Activated CD8-positive, alpha-beta T cell treated with anti-CD3 and anti-CD28 coated beads for 36 hours (primary cell): Measurements from ENCODE around the gene ARHGAP22. TPM values are rescaled to one million over a fixed set of nuclear protein-coding genes. Genes with fewer than 3 reads are reported as not detected.

ENCODE experiments used
- ATAC-seq: fragments of 200-7000 bp; cut with Tn5 transposase; one replicate; pipeline ENCODE4 v1.10.0; 2021; ENCODE audit warnings: mild to moderate bottlenecking, moderate library complexity
- CTCF ChIA-PET: fragments of 350-600 bp; sonication (Branson Sonifier 250); formaldehyde crosslinking; loops from one replicate; lab custom pipeline; 2021; ENCODE audit warnings: antibody characterized with exemption; lab: Charles Lee
- POLR2A ChIA-PET: fragments of 350-600 bp; sonication (Branson Sonifier 250); formaldehyde crosslinking; loops from one replicate; lab custom pipeline; 2021; ENCODE audit warnings: antibody characterized with exemption; lab: Charles Lee
- DNase-seq: peaks from one replicate; pipeline ENCODE4 v3.0.0-alpha.2; 2020
- H3K27ac Mint-ChIP-seq: one replicate; pipeline ENCODE4 v1.8.0; 2021; ENCODE audit warnings: mild to moderate bottlenecking, mixed read lengths
- H3K27me3 Mint-ChIP-seq: one replicate; pipeline ENCODE4 v1.8.0; 2021; ENCODE audit warnings: mixed read lengths
- H3K36me3 Mint-ChIP-seq: one replicate; pipeline ENCODE4 v1.8.0; 2021; ENCODE audit warnings: low read depth, mixed read lengths
- H3K4me1 Mint-ChIP-seq: one replicate; pipeline ENCODE4 v1.8.0; 2021; ENCODE audit warnings: low read depth, mixed read lengths
- H3K4me3 Mint-ChIP-seq: one replicate; pipeline ENCODE4 v1.8.0; 2021; ENCODE audit warnings: mild to moderate bottlenecking, moderate library complexity, mixed read lengths
- H3K9me3 Mint-ChIP-seq: one replicate; pipeline ENCODE4 v1.8.0; 2021; ENCODE audit warnings: mixed read lengths
- intact Hi-C: fragments of 100-400 bp; cut with micrococcal nuclease; formaldehyde crosslinking; loops from one replicate; pipeline ENCODE4 v1.10.0; 2022
- total RNA-seq, 2 experiments: library from RNA; stranded (reverse); gene quantifications; one replicate each; pipeline ENCODE4 v1.2.3, GENCODE V29; 2021
- TF ChIP-seq, protein P1 (sequence below): fragments of 200-600 bp; IDR thresholded peaks from one replicate; pipeline ENCODE4 v1.8.0; 2022; ENCODE audit warnings: antibody characterized with exemption, mild to moderate bottlenecking

The ARHGAP22 gene
- total RNA-seq, 2 experiments from 2014 or later: not detected

DNA sequence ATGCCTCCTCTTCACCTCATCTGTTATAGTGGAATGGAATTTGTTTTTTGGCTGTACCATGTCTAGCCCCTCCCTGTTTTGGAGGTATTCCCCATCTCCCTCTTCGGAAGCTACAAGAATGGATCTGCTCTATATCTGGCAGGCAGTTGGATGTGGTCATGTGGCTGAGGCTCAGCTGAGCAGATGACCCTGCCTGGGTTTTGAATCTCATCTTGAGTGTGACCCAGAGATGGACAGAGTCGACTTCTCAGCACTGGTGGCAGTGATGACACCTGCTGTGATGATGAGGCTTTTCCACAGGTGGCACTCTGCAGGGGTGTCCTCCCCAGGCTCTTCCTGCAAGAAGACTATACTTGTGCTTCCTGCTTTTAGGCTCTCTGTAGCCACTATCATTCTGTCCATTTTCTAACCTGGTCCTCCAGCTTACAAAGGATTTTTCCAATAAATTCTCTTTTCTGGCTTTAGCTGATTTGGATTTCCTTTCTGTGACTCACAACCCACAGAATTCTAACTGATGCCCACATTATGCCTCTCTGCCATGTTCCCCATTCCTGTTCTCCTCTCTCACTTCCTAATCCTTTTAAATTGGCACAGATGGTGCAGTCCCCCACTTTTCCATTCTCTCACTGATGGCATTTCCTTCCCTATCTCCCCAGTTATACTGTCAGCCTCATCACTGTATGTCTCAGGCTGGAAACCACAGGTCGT is 7.5 kb upstream of the ARHGAP22 start:
- Mint-ChIP-seq H3K36me3 (no peaks in the 10 kb centered on the region), H3K27ac (no peak overlapping the region), H3K9me3 (peaks cover 3% of the 10 kb centered on the region), H3K4me3 (no peak overlapping the region), H3K4me1 (no peaks in the 10 kb centered on the region), H3K27me3 (peaks cover 14% of the 10 kb centered on the region)
- TF ChIP-seq, protein P1, sequence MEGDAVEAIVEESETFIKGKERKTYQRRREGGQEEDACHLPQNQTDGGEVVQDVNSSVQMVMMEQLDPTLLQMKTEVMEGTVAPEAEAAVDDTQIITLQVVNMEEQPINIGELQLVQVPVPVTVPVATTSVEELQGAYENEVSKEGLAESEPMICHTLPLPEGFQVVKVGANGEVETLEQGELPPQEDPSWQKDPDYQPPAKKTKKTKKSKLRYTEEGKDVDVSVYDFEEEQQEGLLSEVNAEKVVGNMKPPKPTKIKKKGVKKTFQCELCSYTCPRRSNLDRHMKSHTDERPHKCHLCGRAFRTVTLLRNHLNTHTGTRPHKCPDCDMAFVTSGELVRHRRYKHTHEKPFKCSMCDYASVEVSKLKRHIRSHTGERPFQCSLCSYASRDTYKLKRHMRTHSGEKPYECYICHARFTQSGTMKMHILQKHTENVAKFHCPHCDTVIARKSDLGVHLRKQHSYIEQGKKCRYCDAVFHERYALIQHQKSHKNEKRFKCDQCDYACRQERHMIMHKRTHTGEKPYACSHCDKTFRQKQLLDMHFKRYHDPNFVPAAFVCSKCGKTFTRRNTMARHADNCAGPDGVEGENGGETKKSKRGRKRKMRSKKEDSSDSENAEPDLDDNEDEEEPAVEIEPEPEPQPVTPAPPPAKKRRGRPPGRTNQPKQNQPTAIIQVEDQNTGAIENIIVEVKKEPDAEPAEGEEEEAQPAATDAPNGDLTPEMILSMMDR: no peak
- CTCF ChIA-PET: interaction anchor here (8.7 kb wide), 1 partner anchor 45 kb away, joined by 91 read pairs; no protein-coding TSS in a partner anchor
- DNase-seq (no peak), ATAC-seq (no peak)
- intact Hi-C loops: no loop called here
- POLR2A ChIA-PET: no interaction called here

DNA sequence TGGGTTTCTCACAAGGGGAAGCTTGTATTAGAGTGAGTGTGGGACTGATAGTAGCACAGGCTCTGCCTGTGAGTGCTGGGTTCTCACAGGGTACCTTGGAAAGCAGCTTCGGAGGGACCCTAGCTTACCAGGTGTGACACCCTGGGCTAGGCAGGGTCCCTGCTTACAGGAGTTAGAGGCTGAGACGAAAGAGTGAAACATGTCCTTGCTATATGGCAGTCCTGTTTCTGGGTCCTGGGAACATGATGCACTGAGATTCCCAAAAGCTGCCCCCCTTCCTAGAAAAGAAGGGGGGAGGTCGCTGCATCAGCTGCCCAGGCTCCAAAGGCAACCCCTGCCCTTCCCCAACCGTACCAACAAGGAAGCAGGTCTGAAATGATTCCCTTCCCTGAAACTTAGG is 6.3 kb upstream of the ARHGAP22 start:
- Mint-ChIP-seq H3K27me3 (peaks cover 22% of the 10 kb centered on the region), H3K4me1 (no peaks in the 10 kb centered on the region), H3K4me3 (no peak overlapping the region), H3K27ac (no peak overlapping the region), H3K9me3 (peaks cover 3% of the 10 kb centered on the region), H3K36me3 (no peaks in the 10 kb centered on the region)
- CTCF ChIA-PET: interaction anchor here (1.1 to 8.7 kb wide), 2 partner anchors 12 to 46 kb away, joined by 3 to 91 read pairs; no protein-coding TSS in a partner anchor
- POLR2A ChIA-PET: no interaction called here
- DNase-seq (no peak), ATAC-seq (no peak)
- intact Hi-C loops: no loop called here
- TF ChIP-seq, protein P1: no peak

DNA sequence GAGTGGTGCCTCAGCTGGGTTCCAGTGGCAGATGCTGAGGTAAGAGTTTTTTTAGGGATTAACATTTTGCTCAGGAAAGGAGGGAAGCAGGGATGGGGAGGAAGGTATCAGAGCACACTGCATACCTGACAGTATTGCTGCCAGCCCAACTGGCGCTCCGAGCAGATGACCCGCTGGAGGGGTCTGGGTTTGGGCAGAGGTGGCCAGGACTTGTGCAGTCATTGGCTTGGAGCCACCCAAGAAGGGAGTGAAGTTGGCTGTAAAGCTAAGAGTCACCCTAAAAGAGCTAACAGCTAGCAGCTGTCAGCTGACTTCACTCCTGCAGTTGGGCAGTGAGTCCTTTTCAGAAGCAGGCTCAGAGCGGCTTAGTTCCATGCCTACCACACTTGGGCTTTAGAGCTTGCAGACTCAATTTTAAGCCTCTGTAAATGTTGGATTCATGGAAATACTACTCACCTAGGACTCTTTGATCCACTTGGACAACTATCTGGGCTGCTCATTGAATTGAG is 5.8 kb upstream of the ARHGAP22 start:
- CTCF ChIA-PET: interaction anchor here (1.1 to 8.7 kb wide), 2 partner anchors 12 to 47 kb away, joined by 3 to 91 read pairs; no protein-coding TSS in a partner anchor
- Mint-ChIP-seq H3K4me3 (no peak overlapping the region), H3K27ac (no peak overlapping the region), H3K4me1 (no peaks in the 10 kb centered on the region), H3K36me3 (no peaks in the 10 kb centered on the region), H3K27me3 (peaks cover 24% of the 10 kb centered on the region), H3K9me3 (peaks cover 2% of the 10 kb centered on the region)
- ATAC-seq (no peak), DNase-seq (no peak)
- intact Hi-C loops: no loop called here
- TF ChIP-seq, protein P1: no peak
- POLR2A ChIA-PET: no interaction called here

DNA sequence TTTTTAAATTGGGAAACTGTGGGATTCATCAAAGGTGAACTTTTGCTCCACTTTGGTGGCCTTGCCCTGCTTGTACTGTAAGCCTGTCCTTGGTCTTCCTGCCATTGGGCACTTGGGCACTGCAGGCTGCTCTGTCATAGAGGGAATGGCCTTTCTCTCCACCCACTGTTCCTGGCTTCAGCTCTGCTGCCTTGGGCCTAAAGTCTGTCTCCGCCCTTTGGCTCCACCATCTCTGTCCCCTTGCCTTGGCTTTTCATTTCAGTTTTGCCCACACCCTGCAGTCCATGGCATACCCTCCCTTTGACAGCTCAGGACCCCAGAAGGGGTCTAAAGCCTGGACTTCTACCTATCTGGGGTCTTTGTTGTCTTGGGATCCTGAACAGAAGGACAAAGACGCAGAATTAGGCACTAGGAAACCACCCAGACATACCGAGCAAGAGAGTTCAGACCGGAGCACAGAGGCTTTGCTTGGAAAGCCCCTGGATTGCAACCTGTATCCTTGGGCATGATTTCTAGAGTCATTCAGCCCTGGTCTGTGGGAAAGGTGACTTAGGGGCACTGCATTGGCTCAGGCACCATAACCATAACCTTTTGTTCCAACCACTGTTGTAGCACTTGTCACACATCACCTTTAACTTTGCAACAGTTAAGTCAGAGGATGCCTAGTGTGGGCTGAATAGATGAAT is 5.2 kb upstream of the ARHGAP22 start:
- no peaks in the 10 kb centered on the region for H3K9me3 Mint-ChIP-seq
- H3K36me3 Mint-ChIP-seq: no peaks in the 10 kb centered on the region
- H3K4me3 Mint-ChIP-seq: no peak overlapping the region
- peaks cover 2% of the 10 kb centered on the region for H3K4me1 Mint-ChIP-seq
- POLR2A ChIA-PET: no interaction called here
- ATAC-seq: no peak
- no peak overlapping the region for H3K27ac Mint-ChIP-seq
- peaks cover 27% of the 10 kb centered on the region for H3K27me3 Mint-ChIP-seq
- CTCF ChIA-PET: interaction anchor here (1.1 to 8.7 kb wide), 3 partner anchors 7 to 47 kb away, joined by 3 to 91 read pairs (median 3); no protein-coding TSS in a partner anchor
- no peak for DNase-seq
- intact Hi-C loops: no loop called here
- TF ChIP-seq, protein P1: no peak

DNA sequence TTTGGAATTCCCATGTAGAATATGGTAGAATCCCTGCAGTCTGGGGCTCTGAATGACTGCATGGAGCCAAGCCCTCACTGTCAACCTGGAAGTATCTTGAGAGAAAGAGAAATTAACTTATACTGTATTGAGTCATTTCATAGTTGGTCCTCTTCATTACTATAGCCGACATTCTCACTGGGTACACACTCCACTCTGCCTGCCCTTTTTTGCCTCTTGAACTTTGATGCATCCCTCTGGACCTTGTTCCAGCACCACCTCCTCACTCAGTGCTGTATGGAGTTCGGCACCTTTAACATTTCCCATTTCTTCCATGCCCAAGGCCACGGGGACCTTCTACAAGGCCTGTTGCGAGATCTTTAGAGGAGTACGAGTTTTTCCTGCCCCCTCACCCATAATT is 4.6 kb upstream of the ARHGAP22 start:
- Mint-ChIP-seq H3K36me3 (no peaks in the 10 kb centered on the region), H3K27ac (no peak overlapping the region), H3K4me1 (peaks cover 2% of the 10 kb centered on the region), H3K9me3 (no peaks in the 10 kb centered on the region), H3K4me3 (no peak overlapping the region), H3K27me3 (peaks cover 30% of the 10 kb centered on the region)
- TF ChIP-seq, protein P1: no peak
- ChIA-PET POLR2A (no interaction called here), CTCF (interaction anchor here (1.1 to 8.7 kb wide), 3 partner anchors 8 to 48 kb away, joined by 3 to 91 read pairs (median 3); no protein-coding TSS in a partner anchor)
- no peak for ATAC-seq
- intact Hi-C loops: no loop called here
- DNase-seq: no peak
